Caki2 (cell line): Measurements from ENCODE around the gene CWC27. TPM values are rescaled to one million over a fixed set of nuclear protein-coding genes. Genes with fewer than 3 reads are reported as not detected.

ENCODE experiments used
- DNase-seq: peaks from one replicate; pipeline ENCODE4 v3.0.0-alpha.2; 2015; ENCODE audit warnings: low read depth
- in situ Hi-C: cut with HindIII; loops from 2 replicates; pipeline ENCODE4 v1.10.0; 2016; ENCODE audit warnings: low sequenced_read_pairs, low pct_unique_long_range_greater_than_20kb, mixed read lengths
- total RNA-seq: library from RNA; depleted of rRNA; stranded (reverse); fragments of >200 nt; shearing (Covaris generic); gene quantifications from 2 replicates; pipeline ENCODE4 v1.2.3, GENCODE V29; 2014; ENCODE audit warnings: low replicate concordance

CWC27 gene
- total RNA-seq, 1 experiment from 2014 or later, result 15.5 TPM

DNA sequence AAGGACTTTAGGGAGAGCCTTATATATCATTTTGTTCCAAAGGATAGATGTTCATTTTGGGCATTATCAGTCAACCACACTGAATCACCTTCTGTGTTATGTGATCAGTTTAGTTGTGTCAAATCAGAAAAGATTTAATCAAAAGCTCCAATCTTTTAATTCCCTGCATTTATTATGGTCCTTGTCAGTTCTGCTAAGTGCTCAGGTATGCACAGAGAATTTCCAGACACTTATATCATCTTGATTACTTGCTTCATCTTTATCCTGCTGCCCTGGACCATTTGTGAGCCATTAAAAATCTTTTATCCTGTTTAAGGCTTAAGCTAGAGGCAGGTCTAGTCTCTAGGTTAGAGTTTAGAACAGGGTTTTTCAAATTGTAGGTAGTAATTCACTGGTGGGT, 179.1 kb downstream of the CWC27 start:
- DNase-seq, result no peak
- in situ Hi-C loops, result no loop called here

DNA sequence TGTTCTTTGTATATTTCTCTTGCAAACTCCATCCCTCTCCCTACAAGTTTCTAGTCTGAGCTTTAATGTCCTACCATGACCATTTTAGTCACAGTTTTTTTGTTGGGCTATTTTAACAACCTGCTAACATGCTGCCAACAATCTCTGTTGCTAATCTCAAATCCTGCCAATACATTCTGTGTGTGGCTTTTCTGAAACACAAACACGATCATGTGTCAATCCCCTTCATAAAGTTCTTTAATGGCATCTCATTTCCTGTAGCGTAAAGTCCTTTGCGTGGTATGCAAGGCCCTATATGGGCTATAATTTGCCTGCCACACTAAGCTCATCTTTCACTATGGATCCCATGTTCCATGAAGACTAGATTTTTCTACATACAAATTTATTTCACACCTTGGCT, 180.6 kb downstream of the CWC27 start:
- DNase-seq, result no peak
- in situ Hi-C loops, result no loop called here

DNA sequence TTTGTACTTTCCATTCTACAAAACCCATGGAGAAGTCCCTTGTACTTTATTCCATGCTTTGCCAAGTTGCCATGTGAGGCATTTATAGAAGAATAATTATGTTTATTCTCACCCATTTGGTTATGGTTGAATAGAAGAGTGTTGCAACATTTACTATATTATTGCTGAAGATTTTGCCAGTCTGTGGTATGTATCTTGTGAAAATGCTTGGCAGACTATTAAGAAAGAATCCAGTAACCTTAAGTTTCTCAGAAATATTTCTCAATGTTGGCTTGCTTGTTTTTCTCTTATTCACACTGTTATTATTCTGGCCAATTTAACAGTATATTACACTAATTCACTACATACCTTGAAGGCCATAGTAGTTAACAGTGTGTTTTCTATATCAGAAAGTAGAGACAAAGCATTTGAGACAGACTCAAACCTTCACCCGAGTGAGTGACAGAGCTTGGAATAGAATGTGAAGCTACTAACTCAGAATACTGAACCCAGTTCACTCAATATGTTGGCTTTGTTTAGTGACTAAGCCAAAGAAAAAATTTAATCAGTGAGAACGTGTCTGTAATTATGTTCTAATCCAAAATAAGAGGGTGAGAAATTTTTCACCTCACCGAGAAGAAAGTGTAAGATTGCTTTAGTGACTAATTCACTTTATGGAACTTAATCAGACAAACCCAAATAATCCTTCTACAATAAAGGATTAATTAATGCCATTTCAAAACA, 184.4 kb downstream of the CWC27 start:
- DNase-seq, result no peak
- in situ Hi-C loops, result no loop called here

DNA sequence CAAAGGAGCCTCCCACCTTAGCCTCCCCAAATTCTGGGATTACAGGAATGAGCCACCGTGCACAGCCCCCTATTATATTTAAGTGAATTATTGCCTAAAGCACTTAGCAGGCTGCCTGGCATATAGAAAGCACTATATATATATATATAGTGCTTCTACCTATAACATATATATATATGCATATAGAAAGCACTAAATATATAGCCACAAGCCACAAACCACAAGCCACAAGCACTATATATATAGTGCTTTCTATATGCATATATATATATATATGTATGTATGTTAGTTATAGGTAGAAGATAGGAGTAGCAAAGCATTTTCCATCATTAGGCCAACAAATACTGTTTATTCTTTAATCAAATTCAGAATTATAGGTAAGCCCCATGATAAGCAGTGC, 185.8 kb downstream of the CWC27 start:
- no peak for DNase-seq
- in situ Hi-C loops, result no loop called here

DNA sequence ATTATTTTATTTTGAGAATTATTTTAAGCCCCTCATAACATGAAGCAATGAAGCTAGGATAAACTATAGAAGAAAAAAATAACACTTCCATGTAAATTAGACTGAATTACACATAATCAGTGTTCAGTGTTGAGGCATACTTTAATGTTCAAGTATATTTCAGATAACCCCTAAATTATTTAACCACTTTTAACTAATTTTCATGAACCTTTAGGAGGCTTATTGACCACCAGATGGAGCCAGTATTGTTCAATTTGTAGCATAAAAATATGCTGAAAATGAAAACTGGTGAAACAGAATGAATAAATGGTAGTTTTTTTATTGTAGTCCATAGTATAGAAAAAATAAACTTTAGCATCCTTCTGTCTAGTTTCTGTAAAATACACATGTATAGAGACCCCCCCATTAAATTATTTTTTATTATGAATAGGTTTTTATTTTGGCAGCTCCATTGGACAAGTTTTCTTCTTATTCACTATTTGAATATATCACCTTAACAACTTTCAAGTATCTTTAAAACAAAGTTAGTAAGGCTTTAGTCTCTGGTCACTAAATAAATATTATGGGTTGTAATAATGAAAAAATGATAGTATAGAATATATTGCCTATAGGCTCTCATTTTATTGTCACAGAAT, 190.1 kb downstream of the CWC27 start:
- no peak for DNase-seq
- in situ Hi-C loops, result no loop called here

DNA sequence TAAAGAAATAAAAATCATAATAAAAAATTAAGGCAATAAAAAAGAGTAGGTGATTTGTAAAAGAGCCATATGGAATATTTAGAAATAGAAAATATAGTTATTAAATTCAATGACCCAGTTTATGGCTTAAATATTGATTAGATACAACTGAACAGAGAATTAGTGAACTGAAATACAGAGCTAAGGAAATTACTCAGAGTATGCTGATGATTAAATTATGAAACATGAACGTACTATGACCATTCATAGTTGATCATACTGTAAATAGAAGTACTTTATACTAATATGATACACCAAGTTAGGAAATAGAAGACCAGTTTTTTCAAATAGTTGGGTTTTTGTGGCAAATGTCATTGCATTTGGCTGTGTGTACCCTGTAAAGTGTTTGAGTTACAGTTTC, 194.5 kb downstream of the CWC27 start:
- no peak for DNase-seq
- in situ Hi-C loops, result no loop called here

DNA sequence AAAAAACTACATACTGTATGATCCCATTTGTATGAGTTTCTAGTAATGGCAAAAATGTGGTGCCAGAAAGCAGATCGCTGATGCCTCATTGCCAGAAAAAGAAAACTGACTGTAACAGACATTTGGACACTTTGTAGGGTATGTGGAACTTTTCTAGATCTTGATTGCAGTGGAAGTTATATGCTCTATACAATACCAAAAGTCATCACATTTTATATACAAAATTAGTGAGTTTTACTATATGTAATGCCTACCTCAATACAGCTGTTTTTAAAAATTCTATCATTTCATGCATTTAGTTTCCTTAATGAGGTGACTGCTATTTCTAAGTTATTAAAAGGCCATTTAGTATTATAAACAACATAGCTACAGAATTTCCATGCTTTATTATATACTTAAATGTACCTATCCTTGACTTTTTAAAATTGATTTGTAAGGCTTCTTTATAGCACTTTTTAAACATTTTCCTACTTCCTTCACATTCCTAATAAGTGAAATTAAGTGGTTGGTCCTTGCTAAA, 199.9 kb downstream of the CWC27 start:
- in situ Hi-C loops, result no loop called here

DNA sequence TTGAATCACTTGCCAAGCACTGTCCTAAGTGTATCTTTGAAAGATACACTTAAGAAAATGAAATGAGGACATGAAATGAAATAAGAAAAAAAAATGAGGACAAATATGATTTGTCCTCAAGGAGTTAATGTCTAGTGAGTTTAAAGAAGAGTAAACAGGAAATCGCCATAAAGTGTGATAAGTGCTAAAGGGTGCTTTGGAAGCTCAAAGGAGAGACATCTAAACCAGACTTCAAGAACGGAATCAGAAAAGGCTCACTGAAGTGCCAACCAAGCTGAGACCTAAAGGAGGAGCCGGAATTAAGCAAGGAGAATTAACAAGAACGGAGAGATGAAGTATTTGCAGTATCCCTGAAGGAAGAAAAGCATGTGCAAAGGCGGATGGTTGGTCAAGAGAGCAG, 200.8 kb downstream of the CWC27 start:
- no peak for DNase-seq
- in situ Hi-C loops, result no loop called here

More for the DNA sequence above, 199.9 kb downstream of the CWC27 start:
- DNase-seq, result no peak

DNA sequence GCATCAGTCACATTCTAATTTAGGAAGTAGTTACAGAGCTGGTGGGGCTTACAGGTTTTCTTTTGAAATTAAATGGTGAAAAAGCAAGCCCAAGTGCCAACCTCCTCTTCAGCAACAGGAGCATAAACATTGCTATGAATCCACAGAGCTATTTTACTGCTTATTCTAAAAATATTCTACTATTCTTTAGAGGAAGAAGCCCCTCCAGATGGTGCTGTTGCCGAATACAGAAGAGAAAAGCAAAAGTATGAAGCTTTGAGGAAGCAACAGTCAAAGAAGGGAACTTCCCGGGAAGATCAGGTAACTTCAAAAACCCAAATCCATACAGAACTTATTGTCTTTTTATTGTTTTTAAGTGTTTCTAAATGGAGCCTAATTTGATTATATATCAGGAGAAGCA, 202.8 kb downstream of the CWC27 start:
- in situ Hi-C loops, result no loop called here
- no peak for DNase-seq

DNA sequence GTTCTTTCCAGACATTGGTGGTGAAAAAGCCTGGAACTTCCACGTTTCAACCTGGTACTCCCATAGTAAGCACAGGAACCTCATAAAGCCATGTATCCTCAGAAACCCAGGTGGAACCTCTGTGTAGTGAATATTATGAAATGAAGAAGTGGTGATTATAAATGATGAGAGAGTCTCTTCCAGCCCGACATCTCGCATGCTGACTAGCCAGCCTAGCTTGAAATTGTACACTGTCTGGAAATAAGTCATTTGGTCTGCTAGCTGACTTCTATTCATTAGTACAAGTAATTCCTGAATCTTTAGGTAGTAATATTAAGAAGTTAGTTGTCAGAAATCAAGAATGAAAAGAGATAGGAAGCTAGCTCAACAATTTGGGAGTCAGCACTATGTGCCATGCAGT, 203.3 kb downstream of the CWC27 start:
- no peak for DNase-seq
- in situ Hi-C loops, result no loop called here

DNA sequence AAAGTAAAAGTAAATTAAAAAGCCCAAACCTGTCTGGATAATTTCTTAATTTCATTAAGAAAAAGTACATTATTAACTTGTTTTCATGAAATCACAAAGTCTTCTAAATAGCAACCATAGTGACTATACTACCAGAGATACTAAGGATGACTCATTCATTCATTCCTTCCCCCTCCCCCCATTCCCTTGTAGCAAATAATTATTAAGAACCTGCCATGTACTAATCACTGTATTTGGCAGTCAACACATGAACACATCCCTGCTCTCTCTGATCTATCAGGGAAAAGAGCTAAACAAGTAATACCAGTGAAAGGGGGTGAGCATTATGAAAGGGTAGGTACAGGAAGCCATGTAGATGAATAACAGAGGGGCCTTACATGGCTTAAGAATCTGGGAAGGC, 203.9 kb downstream of the CWC27 start:
- in situ Hi-C loops, result no loop called here
- DNase-seq, result no peak

DNA sequence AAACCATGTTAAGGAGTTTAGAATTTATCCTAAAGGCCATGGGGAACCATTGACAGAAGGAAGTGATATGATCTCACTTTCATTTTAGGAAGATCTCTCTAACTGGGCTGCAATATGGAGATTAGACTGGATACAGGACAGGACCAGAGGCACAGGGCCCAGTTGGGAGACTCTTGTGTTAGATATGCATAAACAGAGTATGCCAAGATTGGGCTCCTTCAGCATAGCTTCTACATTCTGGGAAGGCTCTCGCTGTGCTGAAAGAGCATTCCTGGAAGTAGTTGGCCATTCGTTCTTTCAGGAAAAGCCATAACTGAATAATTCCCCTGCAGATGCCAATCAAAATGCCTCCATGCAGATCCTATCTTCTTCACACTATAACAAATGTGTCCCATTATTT, 204.5 kb downstream of the CWC27 start:
- in situ Hi-C loops, result no loop called here

DNA sequence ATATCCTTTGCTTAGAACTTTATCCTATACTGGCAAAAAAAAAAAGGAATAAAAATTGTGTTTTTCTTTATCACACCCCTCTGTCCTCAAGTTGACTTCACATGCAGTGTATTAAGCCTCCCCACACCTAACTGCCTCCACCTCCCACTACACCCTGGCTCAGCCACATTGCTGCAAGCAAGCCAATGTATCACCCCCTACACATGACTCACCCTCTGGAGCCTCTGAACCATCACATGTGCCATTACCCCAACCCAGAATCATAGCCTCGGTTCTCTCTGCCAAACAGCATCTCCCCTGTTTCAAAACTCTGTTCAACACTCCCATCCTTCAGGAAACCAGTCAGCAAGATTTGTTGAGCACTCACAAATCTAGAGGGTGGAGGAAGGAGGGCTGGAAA, 209.0 kb downstream of the CWC27 start:
- no peak for DNase-seq
- in situ Hi-C loops, result no loop called here

More for the DNA sequence above, 204.5 kb downstream of the CWC27 start:
- no peak for DNase-seq

DNA sequence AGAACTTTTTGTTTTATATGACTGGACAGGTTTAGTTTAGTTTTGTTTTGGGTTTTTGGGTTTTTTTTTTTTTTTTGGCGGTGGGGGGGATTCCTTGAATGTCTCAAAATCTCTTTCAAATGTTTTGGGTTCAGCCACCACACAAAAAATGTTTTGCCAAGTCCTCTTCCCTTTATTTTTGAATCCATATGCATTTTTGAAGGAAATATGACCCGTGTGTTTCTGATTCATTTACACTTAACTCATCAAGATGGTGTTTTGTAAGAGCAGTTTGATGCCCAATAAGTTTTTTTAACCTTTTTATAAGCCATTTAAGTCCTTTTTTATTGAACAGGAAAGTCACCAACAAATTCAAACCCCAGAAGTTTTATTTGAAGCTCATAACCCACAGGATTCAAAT, 209.8 kb downstream of the CWC27 start:
- in situ Hi-C loops, result no loop called here
- DNase-seq, result no peak

DNA sequence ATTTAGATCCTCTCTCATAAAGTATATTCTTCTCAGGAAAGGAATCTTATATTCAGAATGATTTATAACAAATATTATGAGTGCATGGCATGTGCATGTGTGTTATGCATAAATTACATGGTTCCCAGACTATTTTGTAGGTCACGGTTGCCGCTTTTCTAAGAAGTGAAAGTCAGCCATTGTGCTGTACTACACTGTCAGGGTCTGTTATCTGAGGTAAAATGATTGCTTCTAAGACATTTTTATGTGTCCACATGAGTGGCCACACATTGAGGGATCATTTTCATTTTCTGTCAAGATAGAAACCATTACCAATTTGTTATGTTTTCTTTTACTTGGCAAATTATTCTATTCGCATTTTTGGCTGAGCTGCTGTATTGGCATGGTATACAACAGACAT, 210.8 kb downstream of the CWC27 start:
- in situ Hi-C loops, result no loop called here
- DNase-seq, result no peak

DNA sequence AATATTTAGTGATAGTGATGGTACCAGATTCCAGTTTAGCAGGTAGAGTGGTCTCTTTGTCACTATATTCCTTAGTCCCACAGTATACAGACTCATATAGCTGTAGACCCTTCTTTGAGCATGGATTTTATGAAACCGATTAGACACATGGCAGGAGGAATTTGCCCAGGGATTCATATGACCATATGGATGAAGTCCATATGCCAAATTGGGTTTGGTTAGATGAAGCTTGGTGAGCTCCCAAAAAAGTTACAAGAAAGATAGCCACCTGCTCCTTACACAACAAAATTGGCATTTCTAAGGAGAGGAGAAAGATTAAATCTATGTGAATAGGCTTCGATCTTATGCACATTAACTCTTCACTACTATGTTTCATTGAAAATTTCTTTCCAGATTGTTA, 211.4 kb downstream of the CWC27 start:
- DNase-seq, result no peak
- in situ Hi-C loops, result no loop called here

DNA sequence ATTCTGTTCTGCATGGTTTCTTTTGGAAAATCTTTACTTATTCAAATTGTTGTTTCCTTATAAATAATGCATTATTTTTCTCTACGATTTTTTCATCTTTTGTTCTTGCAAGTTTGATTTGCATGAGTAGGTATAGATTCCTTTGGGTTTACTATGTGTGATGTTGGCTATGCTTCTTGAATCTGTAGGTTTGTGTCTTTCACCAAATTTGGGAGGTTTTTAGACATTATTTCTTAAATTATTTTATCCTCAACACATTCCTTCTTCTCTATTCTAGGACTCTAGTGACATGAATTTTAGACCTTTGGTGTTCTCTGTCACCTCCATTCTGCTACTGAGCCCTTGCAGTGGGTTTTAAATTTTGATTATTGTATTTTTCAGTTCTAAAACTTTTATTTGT, 219.0 kb downstream of the CWC27 start:
- in situ Hi-C loops, result no loop called here
- no peak for DNase-seq

DNA sequence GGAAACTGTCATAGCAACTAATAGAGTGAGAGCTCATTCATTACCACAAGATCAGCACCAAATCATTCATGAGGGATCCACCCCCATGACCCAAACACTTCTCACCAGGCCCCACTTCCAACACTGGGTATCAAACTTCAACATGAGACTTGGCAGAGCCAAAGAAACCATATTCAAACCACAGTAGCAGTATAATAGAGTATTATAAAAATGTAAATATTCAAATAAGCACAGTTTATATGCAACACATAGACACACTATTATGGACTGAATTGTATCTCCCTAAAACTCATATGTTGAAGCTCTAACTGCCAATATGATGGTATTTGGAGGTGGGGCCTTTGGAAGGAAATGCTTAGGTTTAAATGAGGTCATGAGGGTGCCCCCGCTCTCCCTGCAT, 240.5 kb downstream of the CWC27 start:
- DNase-seq, result no peak
- in situ Hi-C loops, result no loop called here

DNA sequence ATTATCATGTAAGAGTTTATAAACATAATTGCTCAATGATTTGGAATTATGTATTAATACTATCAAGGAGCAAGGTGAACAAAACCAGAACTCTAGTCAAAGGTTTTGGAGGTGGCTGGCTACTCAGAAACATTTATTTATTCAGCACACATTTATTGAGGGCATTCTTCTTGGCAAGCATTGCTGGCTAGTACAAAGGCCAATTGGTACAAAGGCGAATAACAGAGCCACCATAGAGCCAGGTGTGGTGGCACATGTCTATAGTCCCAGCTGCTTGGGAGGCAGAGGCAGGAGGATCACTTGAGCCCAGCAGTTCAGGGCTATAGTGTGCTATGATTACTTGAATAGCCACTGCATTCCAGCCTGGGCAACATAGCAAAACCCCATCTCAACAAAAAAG, 242.1 kb downstream of the CWC27 start:
- no peak for DNase-seq
- in situ Hi-C loops, result no loop called here

DNA sequence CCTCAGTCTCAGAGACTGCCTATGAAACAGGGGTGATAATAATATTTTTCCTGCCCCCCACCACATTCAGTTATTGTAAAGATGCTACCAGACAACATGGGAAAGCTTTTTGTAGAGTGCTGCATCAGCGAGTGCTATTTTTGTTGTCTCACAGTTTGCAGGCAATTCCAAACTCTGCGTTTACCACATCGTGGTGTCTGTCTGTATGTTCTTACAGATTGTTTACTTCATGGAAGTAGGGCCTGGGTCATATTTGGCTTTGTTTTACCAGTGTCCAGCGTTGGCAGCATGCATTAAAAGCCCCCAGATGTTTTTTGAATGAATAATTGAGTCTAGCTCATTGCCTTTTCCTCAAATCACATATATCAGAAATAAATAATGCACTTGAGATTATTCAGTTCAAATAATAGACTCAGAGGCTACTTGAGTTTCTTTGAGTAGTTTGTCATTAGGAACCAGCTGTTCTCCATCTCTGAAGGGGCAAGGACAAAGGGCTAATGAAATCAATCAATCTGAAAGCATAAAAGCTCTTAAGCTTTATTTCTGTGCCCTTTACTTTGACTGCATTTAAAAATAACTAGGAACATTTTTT, 243.7 kb downstream of the CWC27 start:
- in situ Hi-C loops, result no loop called here
- DNase-seq, result no peak
